ENCODE data around the gene FAM200B. TPM values are rescaled to one million over a fixed set of nuclear protein-coding genes. Genes with fewer than 3 reads are reported as not detected.

Gene FAM200B
- total RNA-seq, 4 donors from 2014 or later, result 54.1 to 97.4 (median 72.7) TPM

GRCh38 chr4:15692602-15693001, 11.0 kb downstream of the FAM200B start:
- TF ChIP-seq POLR2A (IDR thresholded peaks at IDR 0.05) (no peak), EP300 (IDR thresholded peaks at IDR 0.05) (no peak), POLR2AphosphoS5 (IDR thresholded peaks at IDR 0.05) (no peak)
- TF ChIP-seq, protein P1, sequence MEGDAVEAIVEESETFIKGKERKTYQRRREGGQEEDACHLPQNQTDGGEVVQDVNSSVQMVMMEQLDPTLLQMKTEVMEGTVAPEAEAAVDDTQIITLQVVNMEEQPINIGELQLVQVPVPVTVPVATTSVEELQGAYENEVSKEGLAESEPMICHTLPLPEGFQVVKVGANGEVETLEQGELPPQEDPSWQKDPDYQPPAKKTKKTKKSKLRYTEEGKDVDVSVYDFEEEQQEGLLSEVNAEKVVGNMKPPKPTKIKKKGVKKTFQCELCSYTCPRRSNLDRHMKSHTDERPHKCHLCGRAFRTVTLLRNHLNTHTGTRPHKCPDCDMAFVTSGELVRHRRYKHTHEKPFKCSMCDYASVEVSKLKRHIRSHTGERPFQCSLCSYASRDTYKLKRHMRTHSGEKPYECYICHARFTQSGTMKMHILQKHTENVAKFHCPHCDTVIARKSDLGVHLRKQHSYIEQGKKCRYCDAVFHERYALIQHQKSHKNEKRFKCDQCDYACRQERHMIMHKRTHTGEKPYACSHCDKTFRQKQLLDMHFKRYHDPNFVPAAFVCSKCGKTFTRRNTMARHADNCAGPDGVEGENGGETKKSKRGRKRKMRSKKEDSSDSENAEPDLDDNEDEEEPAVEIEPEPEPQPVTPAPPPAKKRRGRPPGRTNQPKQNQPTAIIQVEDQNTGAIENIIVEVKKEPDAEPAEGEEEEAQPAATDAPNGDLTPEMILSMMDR (IDR thresholded peaks at IDR 0.05), result no peak
- no peak for ATAC-seq
- Histone ChIP-seq H3K4me1 (peaks cover 0 to 4% (median 0%) of the 10 kb centered on the region in 3 donors), H3K36me3 (peaks cover 0 to 17% of the 10 kb centered on the region in 2 donors), H3K4me3 (no peak overlapping the region), H3K27ac (no peak overlapping the region), H3K27me3 (no peaks in the 10 kb centered on the region), H3K9me3 (no peaks in the 10 kb centered on the region)
- 84 to 94% methylated on average over 2 of the region's 2 CpGs for WGBS, 2 donors (ENCODE audit: low coverage in 1 of 2)

GRCh38 chr4:15694431-15694830, 12.8 kb downstream of the FAM200B start:
- H3K4me1 ChIP-seq, result peaks cover 0 to 4% (median 0%) of the 10 kb centered on the region in 3 donors
- no peaks in the 10 kb centered on the region for H3K9me3 ChIP-seq
- H3K27me3 ChIP-seq, result no peaks in the 10 kb centered on the region
- H3K4me3 ChIP-seq, result no peak overlapping the region
- TF ChIP-seq, protein P1 (IDR thresholded peaks at IDR 0.05), result no peak
- TF ChIP-seq POLR2AphosphoS5 (IDR thresholded peaks at IDR 0.05) (no peak), POLR2A (IDR thresholded peaks at IDR 0.05) (no peak), EP300 (IDR thresholded peaks at IDR 0.05) (no peak)
- ATAC-seq, result no peak
- H3K27ac ChIP-seq, result no peak overlapping the region
- H3K36me3 ChIP-seq, result peaks cover 0 to 2% of the 10 kb centered on the region in 2 donors
- WGBS, 2 donors (ENCODE audit: low coverage in 1 of 2), result 93 to 95% methylated on average over 4 of the region's 4 CpGs

- ATAC-seq, result no peak
These were observed 13.6 kb downstream of the FAM200B start for GRCh38 chr4:15695240-15695699.

DNA sequence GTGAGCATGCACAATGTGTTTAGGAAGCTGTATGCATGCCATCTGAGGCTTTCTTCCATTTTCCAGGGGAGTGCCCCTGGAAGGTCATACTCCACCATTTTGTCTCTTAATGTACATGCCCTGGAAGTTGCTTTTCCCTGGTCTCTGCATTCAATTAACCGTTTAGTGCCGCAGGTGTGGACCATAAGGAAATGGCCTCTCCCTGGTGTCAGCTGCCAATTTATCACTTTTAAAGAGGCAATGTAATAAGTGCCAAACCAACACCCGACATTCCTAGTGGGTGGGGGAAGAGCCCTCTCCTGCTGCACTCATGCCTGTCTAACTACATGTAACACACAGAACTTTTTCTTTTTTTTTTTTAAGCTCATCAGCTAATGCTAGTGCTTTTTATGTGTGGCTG, 14.1 kb downstream of the FAM200B start:
- 72% methylated on average over 3 of the region's 3 CpGs; no CpG with 5 or more reads in 1 of the 2 donors for WGBS, 2 donors (ENCODE audit: low coverage in 1 of 2)
- no peak for ATAC-seq
- H3K9me3 ChIP-seq, result no peaks in the 10 kb centered on the region
- no peaks in the 10 kb centered on the region for H3K36me3 ChIP-seq
- TF ChIP-seq, protein P1 (IDR thresholded peaks at IDR 0.05), result no peak
- TF ChIP-seq POLR2AphosphoS5 (IDR thresholded peaks at IDR 0.05) (no peak), EP300 (IDR thresholded peaks at IDR 0.05) (no peak), POLR2A (IDR thresholded peaks at IDR 0.05) (no peak)
- H3K27ac ChIP-seq, result no peak overlapping the region
- peaks cover 0 to under 1% (median 0%) of the 10 kb centered on the region in 3 donors for H3K4me1 ChIP-seq
- H3K27me3 ChIP-seq, result no peaks in the 10 kb centered on the region
- H3K4me3 ChIP-seq, result no peak overlapping the region

More at GRCh38 chr4:15695240-15695699, 13.6 kb downstream of the FAM200B start:
- TF ChIP-seq EP300 (IDR thresholded peaks at IDR 0.05), result no peak
- no peak for TF ChIP-seq POLR2AphosphoS5 (IDR thresholded peaks at IDR 0.05)
- TF ChIP-seq POLR2A (IDR thresholded peaks at IDR 0.05), result no peak
- TF ChIP-seq, protein P1 (IDR thresholded peaks at IDR 0.05), result no peak
- Histone ChIP-seq H3K4me1 (peaks cover 0 to 4% (median 0%) of the 10 kb centered on the region in 3 donors), H3K4me3 (no peak overlapping the region), H3K27ac (no peak overlapping the region), H3K9me3 (no peaks in the 10 kb centered on the region), H3K27me3 (no peaks in the 10 kb centered on the region), H3K36me3 (no peaks in the 10 kb centered on the region)
- 40% methylated on average over 1 of the region's 10 CpGs; no CpG with 5 or more reads in 1 of the 2 donors for WGBS, 2 donors (ENCODE audit: low coverage in 1 of 2)

GRCh38 chr4:15696866-15697265, 15.2 kb downstream of the FAM200B start:
- H3K4me3 ChIP-seq, result no peak overlapping the region
- 100% methylated on average over 1 of the region's 1 CpG for WGBS, 2 donors (ENCODE audit: low coverage in 1 of 2)
- no peaks in the 10 kb centered on the region for H3K36me3 ChIP-seq
- H3K9me3 ChIP-seq, result no peaks in the 10 kb centered on the region
- H3K4me1 ChIP-seq, result no peaks in the 10 kb centered on the region
- H3K27ac ChIP-seq, result no peak overlapping the region
- no peak for ATAC-seq
- TF ChIP-seq, protein P1 (IDR thresholded peaks at IDR 0.05), result no peak
- TF ChIP-seq POLR2AphosphoS5 (IDR thresholded peaks at IDR 0.05), result no peak
- TF ChIP-seq EP300 (IDR thresholded peaks at IDR 0.05), result no peak
- no peak for TF ChIP-seq POLR2A (IDR thresholded peaks at IDR 0.05)
- H3K27me3 ChIP-seq, result no peaks in the 10 kb centered on the region
